DMS79 treated with DMSO at 0.1 percent for 48 hours (cell line): ENCODE measurements around the gene PAIP2.

Experiments
- DNase-seq: peaks from one replicate; lab custom pipeline; 2025; lab: John Stamatoyannopoulos, UW

The PAIP2 gene

GRCh38 chr5:139410993-139411828 lies 69.6 kb downstream of the PAIP2 start:
- no peak for DNase-seq

- DNase-seq: no peak
These were observed 71.5 kb downstream of the PAIP2 start for GRCh38 chr5:139413153-139413552.

- no peak for DNase-seq
These were observed 72.3 kb downstream of the PAIP2 start for GRCh38 chr5:139413963-139414362.

- DNase-seq: no peak
These were observed 73.0 kb downstream of the PAIP2 start for GRCh38 chr5:139414581-139415130.

GRCh38 chr5:139415221-139415861 lies 73.7 kb downstream of the PAIP2 start:
- no peak for DNase-seq

- no peak for DNase-seq
These were observed 74.2 kb downstream of the PAIP2 start for GRCh38 chr5:139415869-139416268.

GRCh38 chr5:139416651-139417050 lies 75.0 kb downstream of the PAIP2 start:
- no peak for DNase-seq

GRCh38 chr5:139417214-139417613 lies 75.6 kb downstream of the PAIP2 start:
- peak; percentile 82 for DNase-seq

- no peak for DNase-seq
These were observed 77.1 kb downstream of the PAIP2 start for GRCh38 chr5:139418793-139419192.
